Measurements from ENCODE around the gene NCAPD2.

Gene NCAPD2

DNA sequence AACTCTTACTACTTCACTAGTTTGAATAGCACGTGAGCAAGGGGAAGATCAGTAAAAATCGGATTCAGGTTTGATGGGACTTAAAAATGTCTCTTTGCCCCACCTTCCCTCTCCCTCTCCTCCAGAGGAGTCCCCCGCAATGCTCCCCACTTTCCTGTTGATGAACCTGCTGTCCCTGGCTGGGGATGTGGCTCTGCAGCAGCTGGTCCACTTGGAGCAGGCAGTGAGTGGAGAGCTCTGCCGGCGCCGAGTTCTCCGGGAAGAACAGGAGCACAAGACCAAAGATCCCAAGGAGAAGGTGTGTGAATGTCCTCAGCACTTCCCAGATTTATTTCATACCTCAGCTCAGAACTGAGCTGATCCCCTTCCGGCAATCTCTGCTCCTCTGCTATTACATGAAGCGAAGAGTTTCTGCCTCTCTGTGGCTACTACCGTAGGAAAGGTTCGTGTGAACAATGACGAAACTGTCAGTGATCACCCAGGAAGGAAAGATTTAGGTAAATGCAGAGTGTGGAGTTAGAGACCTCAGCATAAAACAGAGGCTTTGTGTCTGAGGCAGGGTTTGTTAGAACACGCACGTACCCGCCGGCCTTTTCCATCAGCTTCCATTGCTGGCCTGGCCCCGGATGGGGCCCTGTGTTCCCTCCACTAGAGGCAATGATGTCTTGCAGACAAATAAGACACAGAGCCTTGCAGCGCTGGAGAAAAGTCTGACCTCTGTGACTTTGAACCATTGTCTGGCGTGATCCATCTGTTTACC lies 33.0 kb downstream of the NCAPD2 start:
- no peak for DNase-seq (ENCODE audit: low read depth)
- H3K4me3 ChIP-seq (ENCODE audit: low read depth, low read length) = no peak overlapping the region
- TF ChIP-seq, protein P1, sequence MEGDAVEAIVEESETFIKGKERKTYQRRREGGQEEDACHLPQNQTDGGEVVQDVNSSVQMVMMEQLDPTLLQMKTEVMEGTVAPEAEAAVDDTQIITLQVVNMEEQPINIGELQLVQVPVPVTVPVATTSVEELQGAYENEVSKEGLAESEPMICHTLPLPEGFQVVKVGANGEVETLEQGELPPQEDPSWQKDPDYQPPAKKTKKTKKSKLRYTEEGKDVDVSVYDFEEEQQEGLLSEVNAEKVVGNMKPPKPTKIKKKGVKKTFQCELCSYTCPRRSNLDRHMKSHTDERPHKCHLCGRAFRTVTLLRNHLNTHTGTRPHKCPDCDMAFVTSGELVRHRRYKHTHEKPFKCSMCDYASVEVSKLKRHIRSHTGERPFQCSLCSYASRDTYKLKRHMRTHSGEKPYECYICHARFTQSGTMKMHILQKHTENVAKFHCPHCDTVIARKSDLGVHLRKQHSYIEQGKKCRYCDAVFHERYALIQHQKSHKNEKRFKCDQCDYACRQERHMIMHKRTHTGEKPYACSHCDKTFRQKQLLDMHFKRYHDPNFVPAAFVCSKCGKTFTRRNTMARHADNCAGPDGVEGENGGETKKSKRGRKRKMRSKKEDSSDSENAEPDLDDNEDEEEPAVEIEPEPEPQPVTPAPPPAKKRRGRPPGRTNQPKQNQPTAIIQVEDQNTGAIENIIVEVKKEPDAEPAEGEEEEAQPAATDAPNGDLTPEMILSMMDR (IDR thresholded peaks at IDR 0.05; ENCODE audit: control insufficient read depth, extremely low read depth, insufficient read depth) = no peak

GRCh38 chr12:6527711-6528110 lies 33.8 kb downstream of the NCAPD2 start:
- no peak overlapping the region for H3K4me3 ChIP-seq (ENCODE audit: low read depth, low read length)
- DNase-seq (ENCODE audit: low read depth) = no peak
- TF ChIP-seq, protein P1 (IDR thresholded peaks at IDR 0.05; ENCODE audit: control insufficient read depth, extremely low read depth, insufficient read depth) = no peak

GRCh38 chr12:6528539-6529235 lies 34.8 kb downstream of the NCAPD2 start:
- no peak for DNase-seq (ENCODE audit: low read depth)
- TF ChIP-seq, protein P1 (IDR thresholded peaks at IDR 0.05; ENCODE audit: control insufficient read depth, extremely low read depth, insufficient read depth) = no peak

GRCh38 chr12:6529291-6529737 lies 35.4 kb downstream of the NCAPD2 start:
- no peak for DNase-seq (ENCODE audit: low read depth)
- TF ChIP-seq, protein P1 (IDR thresholded peaks at IDR 0.05; ENCODE audit: control insufficient read depth, extremely low read depth, insufficient read depth) = no peak
- H3K4me3 ChIP-seq (ENCODE audit: low read depth, low read length) = no peak overlapping the region

More at GRCh38 chr12:6528539-6529235, 34.8 kb downstream of the NCAPD2 start:
- no peak overlapping the region for H3K4me3 ChIP-seq (ENCODE audit: low read depth, low read length)

GRCh38 chr12:6530576-6531260 lies 36.8 kb downstream of the NCAPD2 start:
- TF ChIP-seq, protein P1 (IDR thresholded peaks at IDR 0.05; ENCODE audit: control insufficient read depth, extremely low read depth, insufficient read depth) = no peak
- no peak for DNase-seq (ENCODE audit: low read depth)
- H3K4me3 ChIP-seq (ENCODE audit: low read depth, low read length) = no peak overlapping the region

GRCh38 chr12:6532051-6532926 lies 38.4 kb downstream of the NCAPD2 start:
- TF ChIP-seq, protein P1 (IDR thresholded peaks at IDR 0.05; ENCODE audit: control insufficient read depth, extremely low read depth, insufficient read depth) = no peak
- no peak for DNase-seq (ENCODE audit: low read depth)
- peak overlapping the region; percentile 98 for H3K4me3 ChIP-seq (ENCODE audit: low read depth, low read length)
